HG02678 (cell line): Measurements from ENCODE around the gene LMNTD1.
"Not testable (repeated sequence)": the region's sequence is repeated elsewhere in the genome, so short reads cannot be mapped to it uniquely, and the experiment has no call there.

Source experiments
- ATAC-seq: cut with Tn5 transposase; IDR thresholded peaks from one replicate; pipeline ENCODE4 v1.9.1; 2021; ENCODE audit warnings: mild to moderate bottlenecking, moderate library complexity; ENCODE audit not compliant: unreplicated experiment

LMNTD1 gene

GRCh38 chr12:25433581-25434325 lies 119.3 kb downstream of the LMNTD1 start:
- ATAC-seq: no peak

GRCh38 chr12:25433024-25433423 lies 120.1 kb downstream of the LMNTD1 start:
- ATAC-seq: no peak

- ATAC-seq: no peak
These were observed 125.5 kb downstream of the LMNTD1 start for GRCh38 chr12:25427337-25428249.

- not testable (repeated sequence) for ATAC-seq
These were observed 126.3 kb downstream of the LMNTD1 start for GRCh38 chr12:25426821-25427220.
